GM23338 (cell line): ENCODE results near the gene TTLL6.

Source experiments
- CREB1 ChIP-seq: fragments of 250-450 bp; sonication (Bioruptor Pico); IDR thresholded peaks from 2 replicates; pipeline ENCODE4 v1.5.0; 2020; ENCODE audit warnings: low read depth, mild to moderate bottlenecking, moderate library complexity
- EZH2 ChIP-seq: fragments of 200-600 bp; sonication (generic); IDR thresholded peaks from one replicate; pipeline ENCODE4 v1.8.0; 2017; ENCODE audit warnings: antibody characterized with exemption, mild to moderate bottlenecking, low read depth; ENCODE audit not compliant: unreplicated experiment
- EZH2phosphoT487 ChIP-seq: fragments of 200-600 bp; sonication (generic); IDR thresholded peaks from one replicate; pipeline ENCODE4 v1.8.1; 2018; ENCODE audit warnings: antibody characterized with exemption; ENCODE audit not compliant: unreplicated experiment
- JUNB ChIP-seq: IDR thresholded peaks from one replicate; pipeline ENCODE4 v1.6.1; 2016; ENCODE audit warnings: antibody characterized with exemption; ENCODE audit not compliant: unreplicated experiment
- POLR2AphosphoS5 ChIP-seq: IDR thresholded peaks from 2 replicates; pipeline ENCODE4 v1.6.1; 2016; ENCODE audit warnings: antibody characterized with exemption, low read depth
- REST ChIP-seq: IDR thresholded peaks from one replicate; pipeline ENCODE4 v1.6.1; 2018; ENCODE audit warnings: antibody characterized with exemption; ENCODE audit not compliant: unreplicated experiment
- ZNF114 ChIP-seq: fragments of 250-450 bp; sonication (Bioruptor Pico); IDR thresholded peaks from 2 replicates; pipeline ENCODE4 v1.5.0; 2020; ENCODE audit warnings: mild to moderate bottlenecking, moderate library complexity
- ZNF462 ChIP-seq: fragments of 250-450 bp; sonication (Bioruptor Pico); IDR thresholded peaks from 2 replicates; pipeline ENCODE4 v1.5.0; 2020; ENCODE audit warnings: mild to moderate bottlenecking, moderate library complexity
- TF ChIP-seq, protein P1 (sequence below): IDR thresholded peaks from 2 replicates; pipeline ENCODE4 v1.6.1; 2016; ENCODE audit warnings: antibody characterized with exemption
- TF ChIP-seq, protein P2 (sequence below), 2 experiments: fragments of 200-600 bp in 1 of 2; sonication (generic) in 1 of 2; conservative IDR thresholded peaks; 2 replicates each; pipeline versions ENCODE4 v1.5.1 to v1.6.1; 2016 to 2017; ENCODE audit warnings: antibody characterized with exemption in 2 of 2, low read depth in 2 of 2, mild to moderate bottlenecking in 2 of 2, moderate library complexity in 1 of 2

DNA sequence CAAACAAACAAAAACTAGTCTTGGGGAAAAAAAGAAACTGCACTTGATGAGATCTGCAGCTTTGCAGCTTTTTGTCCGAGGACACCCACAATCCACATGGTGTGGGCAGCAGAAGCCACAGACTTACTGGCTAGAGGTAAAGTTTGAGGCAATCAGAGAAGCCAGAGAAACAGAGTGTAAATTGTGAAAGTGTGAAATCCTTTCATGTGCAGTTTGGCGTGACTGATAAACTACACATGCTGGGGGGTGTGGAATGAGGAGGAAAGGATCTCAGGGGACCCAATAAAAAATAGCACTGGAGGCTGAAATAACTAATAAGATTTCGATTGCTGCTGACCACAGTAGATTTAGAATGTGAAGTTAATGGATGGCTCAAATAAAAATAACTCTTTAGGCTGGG is 46.1 kb downstream of the TTLL6 start:
- TF ChIP-seq, protein P1, sequence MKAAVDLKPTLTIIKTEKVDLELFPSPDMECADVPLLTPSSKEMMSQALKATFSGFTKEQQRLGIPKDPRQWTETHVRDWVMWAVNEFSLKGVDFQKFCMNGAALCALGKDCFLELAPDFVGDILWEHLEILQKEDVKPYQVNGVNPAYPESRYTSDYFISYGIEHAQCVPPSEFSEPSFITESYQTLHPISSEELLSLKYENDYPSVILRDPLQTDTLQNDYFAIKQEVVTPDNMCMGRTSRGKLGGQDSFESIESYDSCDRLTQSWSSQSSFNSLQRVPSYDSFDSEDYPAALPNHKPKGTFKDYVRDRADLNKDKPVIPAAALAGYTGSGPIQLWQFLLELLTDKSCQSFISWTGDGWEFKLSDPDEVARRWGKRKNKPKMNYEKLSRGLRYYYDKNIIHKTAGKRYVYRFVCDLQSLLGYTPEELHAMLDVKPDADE: no peak
- TF ChIP-seq, protein P2, sequence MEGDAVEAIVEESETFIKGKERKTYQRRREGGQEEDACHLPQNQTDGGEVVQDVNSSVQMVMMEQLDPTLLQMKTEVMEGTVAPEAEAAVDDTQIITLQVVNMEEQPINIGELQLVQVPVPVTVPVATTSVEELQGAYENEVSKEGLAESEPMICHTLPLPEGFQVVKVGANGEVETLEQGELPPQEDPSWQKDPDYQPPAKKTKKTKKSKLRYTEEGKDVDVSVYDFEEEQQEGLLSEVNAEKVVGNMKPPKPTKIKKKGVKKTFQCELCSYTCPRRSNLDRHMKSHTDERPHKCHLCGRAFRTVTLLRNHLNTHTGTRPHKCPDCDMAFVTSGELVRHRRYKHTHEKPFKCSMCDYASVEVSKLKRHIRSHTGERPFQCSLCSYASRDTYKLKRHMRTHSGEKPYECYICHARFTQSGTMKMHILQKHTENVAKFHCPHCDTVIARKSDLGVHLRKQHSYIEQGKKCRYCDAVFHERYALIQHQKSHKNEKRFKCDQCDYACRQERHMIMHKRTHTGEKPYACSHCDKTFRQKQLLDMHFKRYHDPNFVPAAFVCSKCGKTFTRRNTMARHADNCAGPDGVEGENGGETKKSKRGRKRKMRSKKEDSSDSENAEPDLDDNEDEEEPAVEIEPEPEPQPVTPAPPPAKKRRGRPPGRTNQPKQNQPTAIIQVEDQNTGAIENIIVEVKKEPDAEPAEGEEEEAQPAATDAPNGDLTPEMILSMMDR (conservative IDR thresholded peaks at IDR 0.05; ENCODE audit: low read depth in 2 of 2): no peak
- TF ChIP-seq CREB1 (CRISPR knock-in tag) (no peak), EZH2 (no peak), POLR2AphosphoS5 (no peak), EZH2phosphoT487 (no peak), JUNB (no peak), ZNF462 (CRISPR knock-in tag) (no peak), ZNF114 (CRISPR knock-in tag) (no peak), REST (no peak)
